HG03135 (cell line): Measurements from ENCODE around the gene LAMA3.

Experiments used
- ATAC-seq: cut with Tn5 transposase; IDR thresholded peaks from one replicate; pipeline ENCODE4 v1.9.1; 2021; ENCODE audit warnings: mild to moderate bottlenecking, moderate library complexity; ENCODE audit not compliant: unreplicated experiment

The LAMA3 gene

DNA sequence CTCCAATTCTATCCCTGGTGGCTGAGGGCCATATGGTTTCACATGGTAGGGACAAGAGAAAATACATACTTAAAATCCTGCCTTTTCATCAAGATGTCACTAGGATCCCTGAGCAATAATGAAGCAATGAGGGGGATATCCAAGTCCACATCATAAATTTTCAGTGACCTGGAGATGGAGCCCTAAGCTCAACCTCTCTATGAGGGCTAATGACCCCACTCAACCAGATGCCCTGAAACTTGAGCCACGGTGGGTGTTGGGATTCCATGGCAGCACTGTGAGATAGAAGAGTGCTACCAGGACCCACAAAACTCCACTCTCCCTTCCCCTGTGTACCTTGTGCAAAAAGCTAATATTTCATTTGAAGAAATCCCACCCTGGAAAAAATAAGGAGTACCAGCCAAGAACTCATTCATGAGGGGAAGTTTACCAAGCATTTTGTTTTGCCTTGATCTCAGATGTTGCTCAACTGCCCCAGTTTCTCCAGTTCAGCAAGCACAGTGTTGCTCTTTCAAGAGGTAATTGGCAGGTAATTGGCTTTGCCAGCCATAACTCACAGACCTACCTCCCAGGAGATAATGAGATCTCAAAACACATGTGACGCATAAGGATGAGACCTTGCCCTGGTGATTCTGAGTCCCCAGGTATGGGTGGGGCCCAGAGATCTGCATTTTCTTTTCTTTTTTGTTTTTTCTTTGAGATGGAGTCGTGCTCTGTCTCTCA lies 274.4 kb downstream of the LAMA3 start:
- ATAC-seq, result no peak

DNA sequence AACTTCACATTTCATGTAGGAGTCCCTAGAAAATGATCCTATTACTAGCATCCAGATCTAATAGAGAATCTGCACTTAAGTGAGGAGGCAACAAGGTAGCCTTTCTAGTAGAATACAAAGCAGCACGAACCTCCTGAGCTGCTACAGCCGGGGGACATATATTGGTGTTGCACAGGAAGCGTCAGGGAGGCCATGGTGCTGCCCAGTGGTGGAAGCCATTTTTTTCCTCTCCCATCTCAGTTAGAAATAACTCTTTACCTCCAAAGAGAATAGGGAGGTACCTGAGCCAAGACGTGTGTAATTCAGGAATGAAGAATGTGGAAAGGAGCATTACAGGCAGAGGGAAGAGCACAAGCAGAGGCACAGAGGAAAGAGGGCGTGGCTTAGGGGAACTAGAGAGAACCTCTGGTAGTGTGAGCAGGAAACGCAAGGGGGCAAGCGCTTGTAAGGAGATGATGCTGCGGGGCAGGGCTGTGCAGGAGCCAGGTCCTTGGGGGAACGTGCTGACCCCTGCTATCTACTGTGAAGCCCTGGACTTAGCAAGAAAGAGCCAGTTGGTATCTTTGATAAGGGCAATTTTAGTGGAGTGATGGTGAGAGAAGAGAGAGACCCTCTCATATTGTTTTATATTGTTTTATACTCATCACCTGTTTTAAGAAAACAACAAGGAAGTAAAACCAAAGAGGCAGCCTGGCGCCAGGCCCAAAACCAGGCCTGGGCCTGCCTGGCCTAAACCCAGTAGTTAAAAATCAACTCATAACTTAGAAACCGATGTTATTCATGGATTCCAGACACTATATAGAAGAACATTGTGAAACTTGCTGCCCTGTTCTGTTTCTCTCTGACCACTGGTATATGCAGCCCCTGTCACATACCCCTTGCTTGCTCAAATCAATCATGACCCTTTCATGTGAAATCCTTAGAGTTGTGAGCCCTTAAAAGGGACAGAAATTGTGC lies 275.3 kb downstream of the LAMA3 start:
- ATAC-seq, result no peak

DNA sequence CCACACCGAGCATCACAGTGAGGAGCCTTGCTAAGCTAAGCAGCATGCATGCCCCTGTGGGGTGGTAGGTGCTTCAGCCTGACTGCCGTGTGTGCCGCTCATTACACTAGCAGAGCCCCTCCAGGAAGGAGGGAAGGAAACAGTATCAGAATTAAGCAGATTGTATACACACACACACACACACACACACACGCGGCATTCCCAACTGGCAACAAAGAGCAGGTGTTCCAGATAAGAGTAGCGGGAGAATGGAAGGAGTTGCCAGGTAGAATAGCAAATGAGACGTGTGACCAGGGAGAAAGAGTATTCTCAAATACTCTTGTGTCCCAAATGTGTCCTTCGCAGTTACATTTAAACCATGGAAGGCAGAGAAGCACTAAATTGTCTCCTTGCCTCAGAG lies 277.7 kb downstream of the LAMA3 start:
- no peak for ATAC-seq

DNA sequence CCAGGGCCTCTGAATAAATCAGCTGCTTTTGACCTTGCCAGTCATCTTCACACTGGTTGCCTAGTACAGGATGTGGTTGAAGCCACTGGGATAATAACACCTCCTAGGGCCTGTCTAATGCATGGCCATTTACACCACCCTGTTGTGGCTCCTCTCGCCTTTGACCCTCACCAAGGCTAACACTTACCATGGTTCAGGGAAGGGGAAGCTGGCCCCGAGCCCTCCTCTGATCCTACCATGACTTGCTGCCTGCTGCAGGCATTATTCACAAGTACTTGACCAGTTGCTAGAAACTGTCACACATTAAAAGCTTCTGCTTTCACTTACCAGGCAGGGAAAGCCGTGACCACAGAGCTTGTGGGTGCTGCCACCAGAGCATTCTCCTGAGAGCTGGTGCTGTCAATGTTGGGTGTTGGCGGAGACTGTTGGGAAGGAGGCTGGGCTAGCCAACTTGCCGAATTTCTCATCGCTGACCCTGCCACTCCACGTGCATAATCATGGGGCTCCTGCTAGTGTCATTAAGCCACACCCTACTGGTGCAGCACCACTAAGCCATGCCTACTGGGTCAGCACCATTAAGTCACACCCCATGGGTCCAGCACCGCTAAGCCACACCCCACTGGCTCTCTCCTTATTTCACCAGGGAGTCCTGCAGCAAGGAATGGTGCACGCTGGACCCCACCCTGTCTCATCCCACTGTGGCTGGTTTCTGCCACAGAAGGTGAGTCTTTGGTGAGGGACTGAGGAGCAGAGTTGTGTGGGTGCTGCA lies 278.3 kb downstream of the LAMA3 start:
- ATAC-seq, result peak; percentile 42

DNA sequence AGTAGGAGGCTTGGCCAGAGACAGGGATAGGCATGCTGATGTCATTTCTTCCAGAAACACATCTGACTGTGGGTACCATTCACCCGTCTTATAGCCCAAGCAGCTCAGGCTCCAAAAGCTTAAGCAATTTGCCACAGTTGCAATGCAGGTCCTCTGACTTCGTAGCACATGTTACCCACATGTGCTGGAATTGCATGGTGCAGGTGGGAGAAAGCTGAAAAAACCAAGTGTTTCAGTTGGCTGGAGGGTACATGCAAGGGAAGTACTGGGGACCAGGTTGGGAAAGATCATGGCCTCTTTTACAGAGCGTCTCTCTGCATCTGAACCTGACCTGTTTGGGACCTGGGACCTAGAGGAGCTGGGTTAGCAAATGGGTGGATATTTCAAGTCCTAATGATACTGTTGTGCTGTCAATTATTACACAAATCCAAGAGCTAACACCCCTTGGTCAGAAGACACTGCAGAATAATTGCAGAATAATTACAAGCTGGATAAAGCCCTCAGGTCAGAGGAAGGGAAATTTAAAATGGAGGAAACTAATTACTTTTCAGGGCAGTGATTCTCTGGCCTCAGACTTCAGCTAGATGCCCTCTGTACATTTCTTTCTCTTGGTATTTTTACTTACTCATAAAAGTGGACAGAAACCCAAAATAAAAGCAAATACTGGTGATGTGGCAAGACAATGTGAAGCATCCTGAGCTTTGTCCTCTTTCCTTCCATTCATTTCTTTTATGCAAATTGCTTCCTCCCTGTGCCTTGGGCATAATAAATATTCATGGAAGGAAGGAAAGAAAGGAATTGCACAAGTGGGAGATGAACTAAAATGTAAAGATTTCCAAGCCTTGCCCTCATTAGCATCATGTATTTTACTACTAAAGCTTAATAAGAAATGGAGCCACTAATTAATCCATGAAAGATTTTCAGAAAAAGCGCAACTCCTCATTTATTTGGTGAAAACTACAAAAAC lies 279.7 kb downstream of the LAMA3 start:
- ATAC-seq, result no peak

DNA sequence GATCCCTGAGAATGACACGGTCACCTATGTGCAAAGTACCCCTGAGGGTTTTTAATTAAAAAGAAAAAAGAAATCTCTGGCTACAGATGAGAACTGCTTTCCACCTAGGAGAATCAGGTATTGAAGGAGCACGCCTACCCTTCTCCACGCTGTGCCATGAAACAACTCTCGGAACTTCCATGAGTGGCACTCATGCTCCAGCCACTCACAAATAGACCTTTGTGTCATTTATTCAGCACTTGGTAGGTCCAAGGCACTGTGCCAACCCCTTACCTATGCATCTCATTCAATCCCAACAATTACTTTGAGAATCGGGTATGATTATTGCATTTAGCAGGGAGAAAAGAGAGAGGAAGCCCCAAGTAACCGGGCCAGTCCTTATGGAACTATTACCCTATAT lies 280.4 kb downstream of the LAMA3 start:
- ATAC-seq, result no peak

DNA sequence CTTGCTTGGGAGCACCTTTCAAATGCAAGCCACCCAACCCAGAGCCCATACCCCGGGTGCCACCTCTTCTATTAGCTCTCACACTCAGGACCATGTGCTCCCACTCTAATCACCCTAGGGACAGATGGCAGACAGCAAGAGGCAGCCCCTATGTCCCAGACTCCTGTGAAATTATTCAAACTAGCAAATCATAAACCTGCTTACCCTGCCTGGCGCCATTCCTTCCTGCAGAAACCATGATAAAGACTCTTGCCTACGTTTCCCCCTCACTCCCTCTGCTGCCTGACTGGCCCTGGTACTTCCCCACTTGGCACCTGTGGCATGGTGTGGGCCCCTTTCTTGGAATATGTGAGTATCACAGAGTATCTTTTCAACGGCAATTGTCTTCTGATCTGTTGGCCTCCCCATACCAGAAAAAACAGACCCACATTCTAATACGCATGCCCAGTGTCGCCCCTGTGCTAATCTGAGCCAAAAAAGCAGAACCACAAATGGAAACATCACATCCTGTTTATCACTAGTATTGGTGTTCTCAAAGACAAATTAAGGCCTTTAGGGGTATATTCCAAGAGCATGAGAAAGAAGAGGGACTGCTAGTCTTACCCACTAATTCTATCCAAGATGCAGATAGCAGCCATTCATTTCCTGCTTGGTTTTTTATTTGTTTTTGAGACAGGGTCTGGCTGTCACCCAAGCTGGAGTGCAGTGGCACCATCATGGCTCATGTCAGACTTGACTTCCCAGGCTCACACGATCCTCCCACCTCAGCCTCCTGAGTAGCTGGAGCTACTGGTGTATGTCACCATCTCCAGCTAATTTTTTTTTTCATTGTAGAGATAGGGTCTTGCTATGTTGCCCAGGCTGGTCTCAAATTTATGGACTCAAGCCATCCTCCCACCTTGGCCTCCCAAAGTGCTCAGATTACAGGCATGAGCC lies 281.2 kb downstream of the LAMA3 start:
- peak; percentile 58 for ATAC-seq

DNA sequence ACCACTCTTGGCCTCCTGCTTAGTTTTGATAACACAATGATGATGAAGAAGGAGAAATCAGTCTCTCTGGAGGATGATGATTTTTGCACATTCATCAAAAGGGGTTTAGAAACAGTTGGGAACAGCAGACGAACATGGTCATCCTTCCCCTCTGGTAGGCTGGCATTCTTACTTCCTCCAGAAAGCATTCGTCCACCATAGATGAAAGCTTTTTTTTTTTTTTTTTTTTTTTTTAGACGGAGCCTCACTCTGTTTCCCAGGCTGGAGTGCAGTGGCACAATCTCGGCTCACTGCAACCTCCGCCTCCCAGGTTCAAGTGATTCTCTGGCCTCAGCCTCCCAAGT lies 281.8 kb downstream of the LAMA3 start:
- no peak for ATAC-seq

DNA sequence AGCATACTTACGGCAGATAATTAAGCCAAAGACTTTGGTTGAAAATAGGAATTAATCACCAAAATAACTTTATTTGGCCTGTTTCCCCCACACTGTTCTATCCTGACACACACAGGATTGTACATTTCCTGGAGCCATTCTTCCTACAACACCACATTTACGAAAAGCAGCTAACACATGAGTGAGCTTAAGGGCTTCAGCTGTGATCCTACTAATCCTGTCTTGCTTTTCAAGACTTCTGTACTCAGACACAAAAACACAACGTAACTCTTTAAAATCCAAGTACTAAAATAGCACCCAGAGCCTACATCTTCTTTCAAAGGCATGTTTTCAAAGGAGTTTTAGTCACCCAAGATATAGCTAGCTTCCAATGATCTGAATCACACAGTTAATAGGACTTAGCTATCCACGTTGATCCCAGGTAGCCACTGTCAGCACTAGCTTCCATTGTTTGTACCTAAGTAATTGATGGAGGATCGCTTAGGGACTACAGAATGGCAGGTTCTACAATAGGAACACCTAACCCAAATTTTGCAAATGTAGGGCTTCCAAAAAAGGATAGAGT lies 282.5 kb downstream of the LAMA3 start:
- ATAC-seq, result no peak

DNA sequence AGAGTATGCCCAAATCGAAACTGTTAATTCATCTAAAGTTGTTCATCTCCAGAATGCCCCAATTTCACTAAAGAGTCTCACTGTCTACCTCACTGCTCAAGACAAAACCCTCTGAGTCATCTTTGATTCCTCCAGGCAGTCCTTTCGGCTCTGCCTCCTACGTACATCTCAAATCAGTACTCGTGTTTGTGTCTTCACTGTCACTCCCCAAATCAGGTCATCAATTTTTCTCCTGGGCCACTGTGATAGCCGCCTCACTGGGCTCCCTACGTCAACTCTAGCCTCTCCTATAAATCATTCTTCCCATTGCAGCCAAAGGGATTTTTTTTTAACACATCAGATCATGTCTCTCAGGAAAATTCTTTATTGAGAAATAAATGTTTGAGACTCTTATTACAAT lies 283.2 kb downstream of the LAMA3 start:
- no peak for ATAC-seq

DNA sequence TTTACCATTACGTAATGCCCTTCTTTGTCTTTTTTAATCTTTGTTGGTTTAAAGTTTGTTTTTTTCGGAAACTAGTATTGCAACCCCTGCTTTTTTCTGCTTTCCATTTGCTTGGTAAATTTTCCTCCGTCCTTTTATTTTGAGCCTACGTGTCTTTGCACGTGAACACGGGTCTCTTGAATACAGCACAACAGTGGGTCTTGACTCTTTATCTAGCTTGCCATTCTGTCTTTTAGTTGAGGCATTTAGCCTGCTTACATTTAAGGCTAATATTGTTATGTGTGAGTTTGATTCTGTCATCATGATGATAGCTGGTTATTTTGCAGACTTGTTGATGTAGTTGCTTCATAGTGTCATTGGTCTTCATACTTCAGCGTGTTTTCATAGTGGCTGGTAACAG lies 287.9 kb downstream of the LAMA3 start:
- ATAC-seq, result no peak

DNA sequence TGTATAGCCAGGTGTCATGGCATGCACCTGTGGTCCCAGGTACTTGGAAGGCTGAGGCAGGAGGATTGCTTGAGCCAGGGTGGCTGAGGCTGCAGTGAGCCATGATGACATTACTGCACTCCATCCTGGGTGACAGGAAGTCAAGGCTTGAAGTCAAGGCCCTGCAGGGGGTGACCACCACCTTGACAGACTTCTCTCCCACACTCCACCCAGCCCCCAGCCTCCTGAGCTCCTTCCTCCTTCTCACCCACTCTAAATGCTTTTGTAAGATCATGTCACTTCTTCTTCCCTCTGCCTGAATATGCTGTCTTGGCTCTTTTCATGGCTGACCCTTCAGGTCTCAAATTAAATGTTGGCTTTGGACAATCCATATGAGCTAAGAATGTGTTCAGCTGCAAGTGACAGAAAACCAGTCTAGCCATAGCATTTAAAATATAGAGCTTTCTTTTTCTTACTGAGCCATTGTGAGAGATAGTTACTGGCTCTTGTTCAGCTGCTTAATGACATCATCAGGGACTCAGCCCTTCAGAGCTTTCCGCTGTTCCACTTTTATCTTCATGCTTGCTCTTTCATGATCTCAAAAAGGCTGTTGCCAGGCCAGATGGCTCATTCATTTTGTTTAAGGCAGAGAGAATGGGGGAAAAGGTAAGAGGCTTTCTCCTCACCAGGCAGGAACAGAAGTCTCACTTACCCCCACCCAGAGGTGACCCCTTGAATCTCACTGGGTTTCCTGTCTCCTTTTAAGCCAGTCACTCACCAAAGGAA lies 288.6 kb downstream of the LAMA3 start:
- ATAC-seq, result no peak

DNA sequence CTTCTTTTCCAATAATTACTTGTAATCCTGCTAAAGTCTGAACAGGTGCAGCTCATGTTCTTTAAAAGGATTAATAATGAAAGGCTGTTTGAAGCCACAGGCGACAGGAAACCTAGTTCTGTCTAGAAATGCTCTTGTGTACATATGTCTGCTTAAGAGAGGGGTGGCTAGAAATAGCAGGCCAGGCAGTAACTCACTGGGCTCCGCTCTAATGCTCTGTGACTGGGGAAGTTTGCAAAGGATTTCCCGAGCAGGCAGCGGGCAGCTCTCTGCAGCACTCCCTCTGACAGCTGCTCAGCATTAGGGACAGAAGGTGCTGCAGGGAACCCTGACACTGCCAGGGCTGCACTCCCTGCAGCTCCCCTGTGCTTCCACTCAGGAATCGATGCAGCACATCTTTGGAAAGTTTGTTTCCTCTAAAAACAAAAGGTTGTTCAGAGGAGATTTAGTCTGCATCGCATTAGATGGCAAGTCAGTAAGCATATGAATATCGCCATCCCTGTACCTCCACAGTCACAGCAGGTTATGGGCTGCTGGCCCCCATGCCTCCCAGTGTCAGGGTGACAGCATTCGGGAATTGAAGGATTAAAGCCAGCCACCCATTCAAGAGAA lies 292.2 kb downstream of the LAMA3 start:
- ATAC-seq, result peak; percentile 62

DNA sequence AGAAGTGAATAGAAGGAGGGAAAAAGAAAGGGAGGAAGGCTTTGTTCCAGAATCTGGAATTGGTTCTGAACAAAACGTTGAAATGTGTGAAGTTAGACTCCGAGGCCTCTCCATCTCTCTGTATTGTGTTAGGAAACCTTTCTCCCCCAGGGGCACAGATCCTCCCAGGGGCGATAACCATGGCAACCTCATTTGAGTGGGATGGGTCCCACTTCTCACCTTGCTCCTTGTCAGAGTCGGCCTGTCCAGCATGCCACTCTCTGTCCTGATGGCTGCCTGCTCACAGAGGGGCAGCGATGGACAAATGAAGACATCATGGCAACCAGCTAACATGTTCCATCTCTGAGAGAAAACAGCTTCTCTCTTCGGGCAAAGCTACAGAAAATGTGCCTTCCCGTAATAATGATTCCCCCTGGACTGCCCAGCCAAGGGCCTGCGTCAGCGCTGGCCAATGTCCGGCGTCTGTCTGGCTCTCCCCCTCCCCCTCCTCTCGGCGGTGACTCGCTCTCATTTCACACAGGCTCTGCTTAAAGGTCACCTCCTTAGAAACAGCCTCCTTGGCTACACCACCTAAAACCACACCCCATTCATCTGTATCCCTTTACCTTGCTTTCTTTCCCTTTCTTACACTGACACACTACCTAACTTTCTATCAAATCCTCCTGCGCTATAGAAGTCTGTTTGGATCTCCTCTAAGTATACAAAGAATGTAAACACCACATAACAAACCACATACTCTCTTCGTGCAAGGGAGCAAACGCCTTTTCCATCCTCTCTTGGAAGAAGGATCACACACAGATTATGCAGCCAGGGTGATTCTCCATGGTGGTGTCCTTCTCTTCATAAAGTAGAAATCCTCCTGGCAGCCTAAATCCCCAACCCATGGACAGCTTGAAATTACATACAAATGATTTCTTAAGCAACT lies 293.2 kb downstream of the LAMA3 start:
- no peak for ATAC-seq

DNA sequence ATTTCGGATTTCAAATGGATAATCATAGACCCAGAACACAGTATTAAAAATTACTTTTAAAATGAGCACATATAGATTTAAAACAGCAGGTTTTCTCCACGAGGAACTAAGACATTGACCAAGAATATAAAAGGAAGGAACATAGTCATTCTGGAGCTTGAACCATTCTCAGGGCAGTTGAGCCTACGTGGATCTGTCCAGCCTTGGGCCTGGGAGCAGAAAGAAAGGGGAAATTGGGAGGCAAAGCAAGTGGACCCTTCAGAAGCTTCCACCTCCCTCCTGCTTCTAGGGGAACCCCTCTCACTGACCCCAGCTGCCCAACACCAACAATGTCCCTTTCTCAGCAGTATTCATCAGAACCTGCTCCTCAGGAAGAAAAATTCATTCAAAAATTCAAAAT lies 293.9 kb downstream of the LAMA3 start:
- ATAC-seq, result no peak

DNA sequence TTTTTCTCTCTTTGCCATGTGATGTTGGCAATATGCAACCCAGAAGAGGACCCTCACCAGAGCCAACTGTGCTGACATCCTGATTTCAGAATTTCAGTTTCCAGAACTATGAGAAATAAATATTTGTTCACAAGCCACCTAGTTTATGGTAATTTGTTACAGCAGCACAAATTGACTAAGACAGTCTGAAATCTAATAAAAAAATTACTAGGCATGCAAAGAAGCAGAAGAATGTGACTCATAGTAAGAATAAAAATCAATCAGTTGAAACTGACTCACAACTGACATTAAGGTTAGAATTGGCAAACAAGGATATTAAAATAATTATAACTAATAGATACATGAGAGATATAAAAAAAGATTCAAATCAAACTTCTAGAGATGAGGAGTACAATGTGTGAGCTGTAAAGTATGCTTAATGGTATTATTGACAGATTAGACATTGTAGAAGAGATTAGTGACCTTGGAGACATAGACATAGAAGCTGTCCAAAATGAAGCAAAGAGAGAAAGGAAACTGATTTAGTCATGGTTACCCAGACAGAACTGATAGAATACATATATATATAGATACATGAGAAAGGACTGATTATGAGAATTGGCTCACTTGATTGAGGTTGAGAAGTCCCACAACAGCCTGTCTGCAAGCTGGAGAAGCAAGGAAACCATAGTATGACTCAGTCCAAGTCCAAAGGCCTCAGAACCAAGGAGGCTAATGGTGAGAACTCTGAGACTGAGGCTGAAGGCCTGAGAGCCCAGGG lies 297.5 kb downstream of the LAMA3 start:
- ATAC-seq, result peak; percentile 77
